Fibroblast of pulmonary artery (primary cell): ENCODE data around the gene RNF167.
"Not testable (repeated sequence)": the region's sequence is repeated elsewhere in the genome, so short reads cannot be mapped to it uniquely, and the experiment has no call there.

Experiments
- DNase-seq: peaks from one replicate; pipeline ENCODE4 v3.0.0-alpha.2; 2010; ENCODE audit warnings: low read depth
- H3K4me3 ChIP-seq: replicated peaks from 2 replicates; pipeline ENCODE4 v1.5.1; 2011; ENCODE audit warnings: low read depth, mild to moderate bottlenecking, control low read depth, low read length, moderate library complexity
- CTCF ChIP-seq: IDR thresholded peaks from 2 replicates; pipeline ENCODE4 v1.5.1; 2011; ENCODE audit warnings: mild to moderate bottlenecking, control low read depth, low read length, inconsistent platforms; ENCODE audit errors: missing control alignments

Gene RNF167

DNA sequence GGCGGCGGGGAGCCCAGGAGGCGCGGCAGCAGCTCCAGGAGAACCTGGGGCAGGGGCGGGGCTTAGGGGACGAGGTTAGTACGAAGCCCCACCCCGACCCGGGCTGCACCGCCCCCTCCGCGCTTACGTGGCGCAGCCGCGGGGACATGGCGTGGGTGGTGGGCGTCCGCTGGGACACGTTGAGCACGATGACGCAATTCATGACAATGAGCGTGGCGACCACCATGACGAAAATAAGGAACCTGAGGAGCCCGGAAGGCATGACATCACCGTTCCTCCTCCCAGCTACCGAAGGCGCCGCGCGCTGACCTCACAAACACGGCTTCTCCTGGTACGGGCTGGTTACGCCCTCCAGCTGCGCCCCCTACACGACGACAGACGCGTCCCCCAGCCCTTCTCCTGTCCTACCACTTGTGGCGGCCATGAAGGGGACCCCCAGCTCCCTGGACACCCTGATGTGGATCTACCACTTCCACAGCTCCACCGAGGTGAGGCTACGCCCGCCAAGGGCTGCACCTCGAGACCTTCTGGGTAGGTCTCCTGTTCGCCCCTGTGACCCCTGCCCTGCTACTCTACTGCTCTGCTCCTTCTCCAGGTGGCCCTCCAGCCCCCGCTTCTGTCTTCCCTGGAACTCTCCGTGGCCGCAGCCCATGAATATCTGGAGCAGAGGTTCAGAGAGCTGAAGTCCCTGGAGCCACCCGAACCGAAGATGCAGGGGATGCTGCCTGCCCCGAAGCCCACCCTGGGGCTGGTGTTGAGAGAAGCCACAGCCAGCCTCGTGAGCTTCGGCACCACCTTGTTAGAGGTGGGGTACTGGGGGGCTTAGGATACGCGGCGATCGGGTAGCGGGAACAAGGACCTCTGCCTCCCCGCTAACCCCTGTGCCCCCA, 40.5 kb upstream of the RNF167 start, which contains the start of gene C17orf107:
C17orf107 (plus strand) TSS at position 196 of the 890 bp plus-strand sequence; CDS start at position 423, 227 bp downstream.
- TF ChIP-seq CTCF: no peak
- peak within 1 kb of the TSS; percentile 59 for H3K4me3 ChIP-seq
- DNase-seq: peak; percentile 87

- no peak for TF ChIP-seq CTCF
- no peak overlapping the region for H3K4me3 ChIP-seq
- no peak for DNase-seq
Observed at GRCh38 chr17:4900231-4901107, 39.6 kb upstream of the RNF167 start.

- no peak overlapping the region for H3K4me3 ChIP-seq
- DNase-seq: no peak
- no peak for TF ChIP-seq CTCF
Observed at GRCh38 chr17:4901108-4901647, 38.9 kb upstream of the RNF167 start.

GRCh38 chr17:4901648-4902344, 38.3 kb upstream of the RNF167 start:
- TF ChIP-seq CTCF: no peak
- no peak for DNase-seq
- no peak overlapping the region for H3K4me3 ChIP-seq

GRCh38 chr17:4902540-4902939, 37.5 kb upstream of the RNF167 start:
- no peak overlapping the region for H3K4me3 ChIP-seq
- no peak for DNase-seq
- TF ChIP-seq CTCF: no peak

DNA sequence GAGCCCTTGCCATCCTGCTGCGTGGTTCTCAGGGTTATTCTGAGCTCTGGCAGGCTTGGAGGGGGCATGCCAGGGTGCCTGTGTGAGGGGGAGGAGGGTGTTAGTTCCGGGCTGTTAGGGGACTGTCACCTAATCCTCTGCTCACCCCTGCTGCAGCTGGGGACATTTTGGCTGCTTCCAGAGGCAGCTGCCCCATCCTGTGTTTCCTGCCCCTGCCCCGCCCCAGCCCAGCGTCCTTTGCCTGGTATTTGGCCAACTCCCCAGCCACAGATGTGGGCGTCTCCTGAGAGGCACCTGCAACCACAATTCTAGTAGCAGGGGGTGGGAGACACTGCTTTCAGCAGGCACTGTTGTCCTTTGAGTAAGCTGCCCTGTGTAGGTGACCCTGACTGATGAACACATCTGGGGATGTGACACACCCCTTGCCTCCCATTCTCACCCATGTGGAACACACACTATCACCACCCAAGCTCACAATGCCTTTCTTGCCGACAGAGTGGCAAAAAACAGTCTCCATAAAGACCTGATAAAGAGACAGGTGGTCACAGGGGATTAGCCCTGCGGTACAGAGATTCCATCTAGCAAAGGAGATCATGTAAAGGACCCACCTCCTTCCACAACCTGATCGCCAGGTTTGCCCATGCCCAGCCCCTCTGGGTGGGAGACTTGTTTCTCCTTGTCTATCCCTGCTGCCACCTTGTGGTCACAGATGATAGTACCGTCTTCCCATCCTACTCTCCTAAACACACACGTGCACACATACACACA, 36.8 kb upstream of the RNF167 start, which contains the start of gene CHRNE:
CHRNE (minus strand) TSS at position 48 of the 768 bp plus-strand sequence; CDS start at position 13, 35 bp downstream.
- no peak within 1 kb of the TSS for H3K4me3 ChIP-seq
- TF ChIP-seq CTCF: peak; percentile 86
- peak; percentile 84 for DNase-seq

DNA sequence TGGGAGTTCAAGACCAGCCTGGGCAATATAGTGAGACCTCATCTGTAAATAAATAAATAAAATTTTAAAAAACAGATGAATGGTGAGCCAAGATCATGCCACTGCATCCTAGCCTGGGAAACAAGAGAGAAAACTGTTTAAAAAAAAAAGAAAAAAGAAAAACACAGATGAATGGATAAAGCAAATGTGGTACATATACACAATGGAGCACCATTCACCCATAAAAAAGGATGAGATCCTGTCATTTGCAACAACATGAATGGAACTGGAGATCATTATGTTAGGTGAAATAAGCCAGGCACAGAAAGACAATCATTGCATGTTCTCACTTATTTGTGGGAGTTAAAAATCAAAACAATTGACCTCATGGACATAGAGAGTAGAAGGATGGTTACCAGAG, 33.4 kb upstream of the RNF167 start:
- not testable (repeated sequence) for DNase-seq, H3K4me3 ChIP-seq
